ENCODE measurements around the gene ATXN1.

- no peak for TF ChIP-seq CTCF (tag by site-specific recombination; IDR thresholded peaks at IDR 0.05)
- no peak for TF ChIP-seq ZNF335 (tag by site-specific recombination; conservative IDR thresholded peaks at IDR 0.05)
- no peak for TF ChIP-seq ZBTB7A (tag by site-specific recombination; IDR thresholded peaks at IDR 0.05; ENCODE audit: low read depth)
- no peak for TF ChIP-seq REST (tag by site-specific recombination; IDR thresholded peaks at IDR 0.05)
- TF ChIP-seq SP2 (tag by site-specific recombination; IDR thresholded peaks at IDR 0.05) = no peak
- no peak for TF ChIP-seq ZSCAN23 (tag by site-specific recombination; IDR thresholded peaks at IDR 0.05)
- no peak for TF ChIP-seq ZNF324 (tag by site-specific recombination; IDR thresholded peaks at IDR 0.05)
- no peak for TF ChIP-seq TCF7L2 (IDR thresholded peaks at IDR 0.05; ENCODE audit: borderline replicate concordance, low read depth, low read length)
- no peak for TF ChIP-seq ZNF473 (tag by site-specific recombination; IDR thresholded peaks at IDR 0.05)
- TF ChIP-seq ZBTB1 (tag by site-specific recombination; IDR thresholded peaks at IDR 0.05) = no peak
- TF ChIP-seq ATF2 (tag by site-specific recombination; IDR thresholded peaks at IDR 0.05; ENCODE audit: low read depth) = no peak
- no peak for TF ChIP-seq ZNF140 (tag by site-specific recombination; IDR thresholded peaks at IDR 0.05)
- TF ChIP-seq ZBTB17 (tag by site-specific recombination; IDR thresholded peaks at IDR 0.05) = no peak
- no peak for TF ChIP-seq PRDM10 (tag by site-specific recombination; IDR thresholded peaks at IDR 0.05)
Observed at GRCh38 chr6:16369140-16369745, 392.0 kb downstream of the ATXN1 start.
